Mesodermal cell (in vitro differentiated cells): ENCODE measurements around the gene KCNH4.

ENCODE experiments used
- H3K27ac ChIP-seq: 2 replicates; pipeline ENCODE4 v1.7.0; 2013; ENCODE audit warnings: mild to moderate bottlenecking, low read depth, low read length, moderate library complexity; ENCODE audit not compliant: severe bottlenecking
- H3K36me3 ChIP-seq: 2 replicates; pipeline ENCODE4 v1.7.1; 2013; ENCODE audit warnings: mild to moderate bottlenecking, low read length, moderate library complexity; ENCODE audit not compliant: control insufficient read depth, insufficient read depth
- H3K4me1 ChIP-seq: one replicate; pipeline ENCODE4 v1.7.1; 2013; ENCODE audit warnings: mild to moderate bottlenecking, low read length; ENCODE audit not compliant: insufficient read depth, control insufficient read depth, poor library complexity, severe bottlenecking
- H3K4me3 ChIP-seq: 2 replicates; pipeline ENCODE4 v1.7.0; 2013; ENCODE audit warnings: low read length, control low read depth, mild to moderate bottlenecking; ENCODE audit not compliant: insufficient read depth, poor library complexity, severe bottlenecking; ENCODE audit errors: extremely low read depth
- H3K9me3 ChIP-seq: 2 replicates; pipeline ENCODE4 v1.7.1; 2013; ENCODE audit warnings: mild to moderate bottlenecking, low read length, moderate library complexity; ENCODE audit not compliant: control insufficient read depth
- WGBS, 2 experiments: methylation state at CpG; one replicate each; pipeline ENCODE4 v1.1.5; 2013; ENCODE audit warnings: missing lambda C conversion rate in 2 of 2; ENCODE audit not compliant: insufficient coverage in 2 of 2; 5-methylcytosine and 5-hydroxymethylcytosine counted together

The KCNH4 gene

GRCh38 chr17:42107124-42107523 lies 73.8 kb downstream of the KCNH4 start:
- Histone ChIP-seq H3K27ac (no peak overlapping the region), H3K4me1 (no peaks in the 10 kb centered on the region), H3K9me3 (no peaks in the 10 kb centered on the region), H3K36me3 (no peaks in the 10 kb centered on the region), H3K4me3 (peak overlapping the region; percentile 27)
- 80 to 88% methylated on average over 1 to 3 of the region's 6 CpGs for WGBS, 2 experiments
